Rectal smooth muscle tissue (tissue), 1 donor: ENCODE measurements around the gene SLC52A3.

ENCODE experiments used
- H3K27ac ChIP-seq: one replicate; pipeline ENCODE4 v1.7.0; 2013; ENCODE audit warnings: low read depth, low read length, inconsistent platforms
- H3K27me3 ChIP-seq: one replicate; pipeline ENCODE4 v1.7.0; 2013; ENCODE audit warnings: low read length; ENCODE audit not compliant: control insufficient read depth, insufficient read depth
- H3K36me3 ChIP-seq: one replicate; pipeline ENCODE4 v1.7.0; 2013; ENCODE audit warnings: low read length; ENCODE audit not compliant: control insufficient read depth, insufficient read depth
- H3K4me1 ChIP-seq: one replicate; pipeline ENCODE4 v1.7.0; 2013; ENCODE audit warnings: low read length; ENCODE audit not compliant: control insufficient read depth, insufficient read depth
- H3K4me3 ChIP-seq: one replicate; pipeline ENCODE4 v1.7.0; 2013; ENCODE audit warnings: low read length
- H3K9ac ChIP-seq: one replicate; pipeline ENCODE4 v1.7.0; 2013; ENCODE audit warnings: low read length

The SLC52A3 gene

DNA sequence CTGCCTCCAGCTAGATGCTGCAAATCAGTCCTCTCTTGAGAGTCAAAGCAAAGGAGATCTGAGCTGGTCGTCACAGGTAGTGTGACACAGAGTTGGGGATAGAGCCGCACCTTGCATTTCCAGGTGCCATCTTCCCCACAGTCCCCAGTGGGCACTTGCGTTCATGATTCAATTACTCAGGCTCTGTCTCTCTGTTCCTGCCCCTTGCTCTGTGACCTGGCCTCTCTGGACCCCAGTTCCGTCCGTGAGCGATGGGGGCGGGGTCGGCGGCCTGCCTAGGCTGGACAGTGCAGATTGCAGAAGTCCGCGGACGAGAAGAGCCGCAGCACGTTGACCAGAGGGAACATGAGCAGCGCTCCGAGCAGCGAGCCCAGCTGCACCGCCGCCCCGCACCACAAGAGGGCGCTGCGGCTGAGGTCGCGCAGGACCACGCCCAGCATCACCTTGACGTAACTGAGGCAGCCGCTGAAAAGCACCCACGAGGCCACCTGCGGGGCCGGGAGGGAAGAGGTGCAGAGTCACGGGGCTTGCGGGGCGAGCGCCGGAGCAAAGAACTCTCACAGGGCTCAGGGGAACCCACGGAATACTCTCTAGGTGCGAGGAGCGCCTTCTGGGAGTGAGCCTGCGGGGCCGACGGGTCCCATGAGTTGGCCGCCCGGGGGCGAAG lies 7.4 kb downstream of the SLC52A3 start:
- no peaks in the 10 kb centered on the region for H3K27me3 ChIP-seq
- no peak overlapping the region for H3K27ac ChIP-seq
- no peaks in the 10 kb centered on the region for H3K4me1 ChIP-seq
- no peaks in the 10 kb centered on the region for H3K36me3 ChIP-seq
- H3K9ac ChIP-seq = no peak overlapping the region
- no peak overlapping the region for H3K4me3 ChIP-seq

DNA sequence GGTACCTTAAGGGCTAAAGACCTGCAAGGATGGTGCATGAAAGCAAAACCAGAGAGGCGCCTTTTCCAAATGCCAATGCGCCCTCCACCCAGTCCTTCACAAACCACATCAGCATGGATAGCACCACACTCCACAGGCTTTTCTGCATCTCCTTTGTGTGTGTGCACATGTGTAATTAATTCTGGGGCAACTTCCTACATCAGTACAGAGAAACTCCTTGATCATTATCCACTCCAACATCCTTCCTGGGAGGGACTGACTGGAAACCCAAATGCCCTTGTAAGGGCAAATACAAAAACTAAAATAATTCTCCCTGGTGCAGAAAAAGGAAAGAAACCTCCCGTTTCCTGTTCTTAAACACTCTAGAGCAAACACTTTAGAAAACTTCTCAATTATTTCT lies 10.8 kb downstream of the SLC52A3 start:
- H3K9ac ChIP-seq = no peak overlapping the region
- H3K4me1 ChIP-seq = no peaks in the 10 kb centered on the region

DNA sequence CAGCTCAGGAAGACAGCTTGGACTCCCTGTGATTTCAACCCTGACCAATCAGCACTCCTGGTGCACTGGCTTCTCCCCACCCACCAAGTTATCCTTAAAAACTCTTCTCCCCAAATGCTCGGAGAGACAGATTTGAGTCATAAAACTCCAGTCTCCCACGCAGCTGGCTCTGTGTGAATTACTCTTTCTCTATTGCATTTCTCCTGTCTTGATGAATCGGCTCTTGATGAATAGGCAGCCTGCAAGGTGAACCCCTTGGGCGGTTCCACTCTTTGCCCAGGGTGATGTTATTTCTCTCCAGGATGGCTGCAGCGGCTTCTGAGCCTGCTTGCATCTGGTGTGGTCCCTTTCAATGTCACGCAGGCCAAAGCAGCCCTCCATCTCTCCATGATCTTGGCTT lies 12.4 kb downstream of the SLC52A3 start:
- Histone ChIP-seq H3K4me3 (no peak overlapping the region), H3K4me1 (no peaks in the 10 kb centered on the region), H3K9ac (no peak overlapping the region), H3K36me3 (no peaks in the 10 kb centered on the region), H3K27me3 (no peaks in the 10 kb centered on the region), H3K27ac (no peak overlapping the region)

More for the DNA sequence above, 10.8 kb downstream of the SLC52A3 start:
- Histone ChIP-seq H3K4me3 (no peak overlapping the region), H3K27me3 (no peaks in the 10 kb centered on the region), H3K36me3 (no peaks in the 10 kb centered on the region), H3K27ac (no peak overlapping the region)

DNA sequence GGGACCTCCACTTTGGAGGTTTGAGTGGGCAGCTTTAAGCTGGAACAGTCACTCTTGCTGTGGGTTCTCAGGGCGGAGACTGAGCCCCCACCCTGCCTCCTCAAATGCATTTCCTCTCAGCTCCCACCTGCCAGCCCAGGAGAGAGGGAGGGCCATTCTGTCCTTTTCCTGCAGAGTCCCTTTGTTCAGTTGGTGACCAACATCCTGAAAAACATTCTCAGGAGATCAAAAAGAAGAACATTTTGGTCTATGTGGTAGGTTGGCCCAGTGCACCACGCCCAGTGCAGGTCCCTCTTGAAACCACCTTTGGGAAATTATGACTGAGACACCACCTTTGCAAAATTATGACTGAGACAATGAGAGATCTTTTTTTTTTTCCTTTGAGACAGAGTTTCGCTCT lies 13.4 kb downstream of the SLC52A3 start:
- no peak overlapping the region for H3K27ac ChIP-seq
- H3K4me1 ChIP-seq = no peaks in the 10 kb centered on the region
- no peaks in the 10 kb centered on the region for H3K36me3 ChIP-seq
- H3K9ac ChIP-seq = no peak overlapping the region
- H3K27me3 ChIP-seq = no peaks in the 10 kb centered on the region
- H3K4me3 ChIP-seq = no peak overlapping the region

DNA sequence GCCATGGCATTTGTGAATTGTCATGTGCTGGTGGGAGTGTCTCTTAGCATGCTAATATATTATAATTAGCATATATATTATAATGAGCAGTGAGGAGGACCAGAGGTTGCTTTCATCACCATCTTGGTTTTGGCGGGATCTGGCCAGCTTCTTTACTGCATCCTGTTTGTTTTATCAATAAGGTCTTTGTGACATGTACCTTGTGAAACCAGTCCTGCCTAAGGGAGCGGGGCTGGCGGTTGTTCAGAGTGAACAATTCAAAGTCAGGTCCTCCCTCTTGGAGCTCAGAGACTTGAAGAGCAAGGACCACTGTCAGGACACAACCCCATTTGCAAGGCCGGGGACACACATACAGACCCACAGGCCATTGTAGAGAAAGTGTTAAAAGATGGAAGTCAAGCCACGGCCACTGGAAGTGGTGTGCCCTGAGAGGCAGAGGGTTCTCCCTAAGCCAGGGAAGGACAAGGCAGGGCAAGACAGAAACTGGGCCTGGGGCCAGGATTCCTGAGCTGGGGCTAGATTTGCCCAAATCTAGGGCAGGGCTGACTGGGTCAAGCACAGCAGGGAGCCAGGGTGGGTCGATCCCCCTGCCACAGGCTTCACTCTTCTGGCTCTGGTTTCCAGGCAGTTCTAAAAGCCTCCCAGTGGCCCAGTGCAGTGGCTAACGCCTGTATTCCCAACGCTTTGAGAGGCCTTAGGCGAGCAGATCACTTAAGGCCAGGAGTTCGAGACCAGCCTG lies 14.2 kb downstream of the SLC52A3 start:
- Histone ChIP-seq H3K4me1 (no peaks in the 10 kb centered on the region), H3K27ac (no peak overlapping the region), H3K9ac (no peak overlapping the region), H3K27me3 (no peaks in the 10 kb centered on the region), H3K36me3 (no peaks in the 10 kb centered on the region), H3K4me3 (no peak overlapping the region)

DNA sequence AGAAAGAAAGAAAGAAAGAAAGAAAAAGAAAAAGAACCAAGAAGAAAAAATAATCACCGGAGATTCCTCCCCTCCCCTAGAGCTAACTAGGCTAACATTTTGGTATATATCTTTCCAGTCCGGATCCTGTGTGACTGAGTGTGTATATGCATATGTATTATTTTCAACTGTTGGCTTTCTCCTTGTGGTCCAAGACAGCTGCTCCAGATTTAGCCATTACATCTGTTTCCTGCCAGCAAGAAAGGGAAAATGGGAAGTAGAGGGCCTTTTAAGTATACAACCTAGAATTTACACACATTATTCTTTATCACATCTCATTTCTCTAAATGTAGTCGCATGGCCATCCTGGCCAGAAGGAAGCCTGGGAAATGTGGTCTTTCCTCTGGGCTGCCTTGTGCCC lies 15.2 kb downstream of the SLC52A3 start:
- H3K9ac ChIP-seq = no peak overlapping the region
- H3K27ac ChIP-seq = no peak overlapping the region
- no peaks in the 10 kb centered on the region for H3K4me1 ChIP-seq
- H3K4me3 ChIP-seq = no peak overlapping the region
- H3K36me3 ChIP-seq = no peaks in the 10 kb centered on the region
- H3K27me3 ChIP-seq = no peaks in the 10 kb centered on the region

DNA sequence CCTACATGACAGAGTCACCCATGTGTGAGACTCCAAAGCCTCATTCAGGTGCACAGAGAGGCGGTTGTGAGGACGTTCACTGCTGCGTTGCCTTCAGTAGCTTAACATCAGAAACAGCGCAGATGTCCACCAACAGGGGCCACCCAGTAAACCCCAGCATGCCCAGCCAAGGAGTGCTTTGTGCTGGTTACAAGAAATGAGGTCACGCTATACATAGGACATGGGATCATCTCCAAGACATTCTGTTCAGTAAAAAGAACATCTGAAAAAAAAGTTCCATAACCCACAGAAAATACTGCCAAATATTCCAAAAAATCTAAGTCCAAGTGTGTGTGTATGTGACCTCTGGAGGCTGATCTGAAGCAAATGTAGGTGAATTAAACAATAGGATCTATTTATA lies 16.0 kb downstream of the SLC52A3 start:
- no peak overlapping the region for H3K9ac ChIP-seq
- no peak overlapping the region for H3K4me3 ChIP-seq
- no peak overlapping the region for H3K27ac ChIP-seq
- H3K4me1 ChIP-seq = no peaks in the 10 kb centered on the region
- H3K27me3 ChIP-seq = no peaks in the 10 kb centered on the region
- no peaks in the 10 kb centered on the region for H3K36me3 ChIP-seq

DNA sequence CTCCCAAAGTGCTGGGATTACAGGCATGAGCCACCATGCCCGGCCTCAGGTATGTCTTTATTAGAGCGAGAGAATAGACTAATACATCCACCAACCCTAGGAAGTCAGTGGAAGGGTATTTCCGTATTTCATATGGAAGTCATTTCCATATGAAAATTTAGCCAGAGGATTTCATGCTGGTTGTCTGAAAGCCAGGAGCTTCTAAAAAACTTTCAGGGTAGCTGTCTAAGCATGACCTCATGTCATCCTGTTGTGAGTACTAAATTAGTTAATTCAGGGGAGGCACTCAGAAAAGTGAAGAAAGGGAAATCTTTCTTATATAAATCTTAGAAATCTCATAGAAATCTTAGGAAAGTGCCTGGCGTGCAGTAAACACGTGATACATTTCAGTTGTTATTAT lies 16.5 kb downstream of the SLC52A3 start:
- no peaks in the 10 kb centered on the region for H3K4me1 ChIP-seq
- no peak overlapping the region for H3K27ac ChIP-seq
- no peak overlapping the region for H3K4me3 ChIP-seq
- H3K27me3 ChIP-seq = no peaks in the 10 kb centered on the region
- H3K9ac ChIP-seq = no peak overlapping the region
- H3K36me3 ChIP-seq = no peaks in the 10 kb centered on the region

DNA sequence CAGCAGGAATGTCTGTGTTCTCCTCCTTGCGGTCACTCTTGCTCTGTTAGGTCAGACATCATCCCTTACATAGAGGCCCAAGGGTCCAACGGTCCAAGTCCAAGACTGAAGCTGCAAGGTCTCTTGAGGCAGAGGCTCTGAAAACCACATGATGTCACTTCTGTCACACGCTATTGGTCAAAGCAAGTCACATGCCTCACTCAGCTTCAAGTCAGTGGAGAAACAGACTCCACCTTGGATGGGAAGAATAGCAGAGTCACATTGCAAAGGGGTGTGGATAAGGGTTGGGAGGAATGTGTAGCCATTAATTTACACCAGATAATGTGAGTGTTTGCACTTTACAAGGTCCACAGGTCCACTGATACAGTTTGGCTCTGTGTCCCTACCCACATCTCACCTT lies 17.5 kb downstream of the SLC52A3 start:
- Histone ChIP-seq H3K9ac (no peak overlapping the region), H3K4me1 (no peaks in the 10 kb centered on the region), H3K27me3 (no peaks in the 10 kb centered on the region), H3K4me3 (no peak overlapping the region), H3K27ac (no peak overlapping the region), H3K36me3 (no peaks in the 10 kb centered on the region)

DNA sequence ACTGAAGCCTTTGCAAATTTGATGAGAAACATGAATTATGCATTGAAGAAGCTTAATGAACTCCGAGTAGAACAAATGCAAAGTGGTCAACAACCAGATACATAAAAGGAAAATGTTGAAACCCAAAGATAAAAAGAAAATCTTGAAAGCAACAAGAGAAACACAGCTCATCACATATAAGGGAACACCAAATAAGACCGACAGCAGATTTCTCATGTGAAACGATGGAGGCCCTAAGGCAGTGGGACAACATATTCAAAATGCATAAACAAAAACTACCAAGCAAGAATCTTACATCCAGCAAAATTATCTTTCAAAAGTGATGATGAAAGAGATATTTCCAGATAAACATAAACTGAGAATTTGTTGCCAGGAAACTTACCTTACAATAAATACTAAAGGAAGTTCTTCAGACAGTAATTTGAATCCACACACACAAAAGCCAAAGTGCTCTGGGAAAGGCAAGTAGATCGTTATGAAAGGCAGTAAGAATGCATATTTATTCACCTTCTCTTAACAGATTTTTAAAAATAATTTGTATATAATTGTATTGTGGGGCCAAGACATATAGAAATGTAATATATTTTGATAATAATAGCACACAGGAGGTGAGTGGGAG lies 22.5 kb downstream of the SLC52A3 start:
- Histone ChIP-seq H3K27me3 (peaks cover 2% of the 10 kb centered on the region), H3K4me1 (no peaks in the 10 kb centered on the region), H3K27ac (no peak overlapping the region), H3K4me3 (no peak overlapping the region), H3K9ac (no peak overlapping the region), H3K36me3 (no peaks in the 10 kb centered on the region)

DNA sequence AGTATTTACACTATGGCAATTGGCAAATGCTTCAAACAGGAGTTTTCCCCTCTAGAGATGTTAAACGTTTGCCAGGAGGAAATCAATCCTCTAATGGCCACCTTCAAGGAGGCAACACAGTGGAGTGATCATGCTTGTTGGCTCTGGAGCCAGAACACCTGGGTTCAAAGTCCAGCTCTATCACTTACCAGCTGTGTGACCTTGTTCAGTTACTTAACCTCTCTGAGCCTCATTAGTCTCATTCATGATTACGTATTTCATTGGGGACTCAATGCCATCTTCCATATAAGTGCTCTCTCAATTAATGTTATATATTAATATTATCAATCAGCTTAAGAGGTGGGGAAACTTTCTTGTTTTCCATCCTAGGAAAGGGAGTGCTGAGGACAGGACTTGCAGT lies 26.1 kb downstream of the SLC52A3 start:
- Histone ChIP-seq H3K27me3 (peaks cover 2% of the 10 kb centered on the region), H3K4me1 (no peaks in the 10 kb centered on the region), H3K4me3 (no peak overlapping the region), H3K27ac (no peak overlapping the region), H3K36me3 (no peaks in the 10 kb centered on the region), H3K9ac (no peak overlapping the region)

DNA sequence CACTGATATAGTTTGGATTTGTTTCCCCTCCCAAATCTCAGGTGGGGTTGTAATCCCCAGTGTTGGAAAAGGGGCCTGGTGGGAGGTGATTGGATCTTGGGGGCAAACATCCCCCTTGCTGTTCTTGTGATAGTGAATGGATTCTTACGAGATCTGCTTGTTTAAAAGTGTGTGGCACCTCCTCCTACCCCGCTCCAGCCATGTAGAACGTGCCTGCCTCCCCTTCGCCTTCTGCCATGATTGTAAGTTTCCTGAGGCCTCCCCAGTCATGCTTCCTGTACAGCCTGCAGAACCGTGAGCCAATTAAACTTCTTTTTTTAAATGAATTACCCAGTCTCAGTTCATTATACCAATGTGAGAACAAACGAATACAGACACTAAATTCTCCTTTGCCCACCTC lies 26.7 kb downstream of the SLC52A3 start:
- no peak overlapping the region for H3K9ac ChIP-seq

DNA sequence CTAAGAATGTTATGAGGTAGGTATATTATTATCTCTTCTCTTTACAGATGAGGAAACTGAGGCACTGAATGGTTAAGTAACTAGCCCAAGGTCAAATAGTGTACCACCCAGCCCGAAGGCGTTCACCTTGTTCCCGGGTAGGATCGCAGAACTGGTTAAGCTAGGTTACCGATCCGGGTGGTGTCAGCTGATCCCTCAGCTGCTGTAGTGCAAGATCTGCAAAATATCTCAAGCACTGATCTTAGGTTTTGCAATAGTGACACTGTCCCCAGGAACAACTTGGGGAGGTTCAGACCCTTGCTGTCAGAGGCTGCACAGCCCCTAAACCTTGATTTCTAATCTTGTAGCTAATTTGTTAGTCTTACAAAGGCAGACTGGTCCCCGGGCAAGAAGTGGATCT lies 28.1 kb downstream of the SLC52A3 start:
- Histone ChIP-seq H3K4me3 (no peak overlapping the region), H3K27ac (no peak overlapping the region), H3K36me3 (no peaks in the 10 kb centered on the region), H3K9ac (no peak overlapping the region), H3K4me1 (no peaks in the 10 kb centered on the region), H3K27me3 (peaks cover 2% of the 10 kb centered on the region)

More for the DNA sequence above, 26.7 kb downstream of the SLC52A3 start:
- Histone ChIP-seq H3K27ac (no peak overlapping the region), H3K4me3 (no peak overlapping the region), H3K36me3 (no peaks in the 10 kb centered on the region), H3K4me1 (no peaks in the 10 kb centered on the region), H3K27me3 (peaks cover 2% of the 10 kb centered on the region)
